GM19438 (cell line): Measurements from ENCODE around the gene TJP1.
A peak's percentile ranks its signal among the peaks of the same experiment; 100 is the strongest.
"Not testable (repeated sequence)": the region's sequence is repeated elsewhere in the genome, so short reads cannot be mapped to it uniquely, and the experiment has no call there.

ENCODE experiments used
- ATAC-seq: cut with Tn5 transposase; IDR thresholded peaks from one replicate; pipeline ENCODE4 v1.9.1; 2021; ENCODE audit warnings: low read depth; ENCODE audit not compliant: unreplicated experiment

The TJP1 gene

DNA sequence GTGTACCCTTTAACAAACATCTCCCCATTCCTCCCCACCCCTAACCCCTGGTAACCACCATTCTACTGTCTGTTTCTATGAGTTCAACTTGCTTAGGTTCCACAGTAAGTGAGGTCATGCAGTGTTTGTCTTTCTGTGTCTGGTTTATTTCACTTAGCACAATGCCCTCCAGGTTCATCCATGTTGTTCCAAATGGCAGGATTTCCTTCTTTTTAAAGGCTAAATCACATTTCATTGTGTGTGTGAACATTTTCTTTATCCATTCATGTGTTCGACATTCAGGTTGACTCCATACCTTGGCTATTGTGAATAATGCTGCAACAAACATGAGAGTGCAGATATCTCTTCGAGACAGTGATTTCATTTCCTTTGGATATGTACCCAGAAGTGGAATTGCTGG, 62.7 kb downstream of the TJP1 start:
- no peak for ATAC-seq

DNA sequence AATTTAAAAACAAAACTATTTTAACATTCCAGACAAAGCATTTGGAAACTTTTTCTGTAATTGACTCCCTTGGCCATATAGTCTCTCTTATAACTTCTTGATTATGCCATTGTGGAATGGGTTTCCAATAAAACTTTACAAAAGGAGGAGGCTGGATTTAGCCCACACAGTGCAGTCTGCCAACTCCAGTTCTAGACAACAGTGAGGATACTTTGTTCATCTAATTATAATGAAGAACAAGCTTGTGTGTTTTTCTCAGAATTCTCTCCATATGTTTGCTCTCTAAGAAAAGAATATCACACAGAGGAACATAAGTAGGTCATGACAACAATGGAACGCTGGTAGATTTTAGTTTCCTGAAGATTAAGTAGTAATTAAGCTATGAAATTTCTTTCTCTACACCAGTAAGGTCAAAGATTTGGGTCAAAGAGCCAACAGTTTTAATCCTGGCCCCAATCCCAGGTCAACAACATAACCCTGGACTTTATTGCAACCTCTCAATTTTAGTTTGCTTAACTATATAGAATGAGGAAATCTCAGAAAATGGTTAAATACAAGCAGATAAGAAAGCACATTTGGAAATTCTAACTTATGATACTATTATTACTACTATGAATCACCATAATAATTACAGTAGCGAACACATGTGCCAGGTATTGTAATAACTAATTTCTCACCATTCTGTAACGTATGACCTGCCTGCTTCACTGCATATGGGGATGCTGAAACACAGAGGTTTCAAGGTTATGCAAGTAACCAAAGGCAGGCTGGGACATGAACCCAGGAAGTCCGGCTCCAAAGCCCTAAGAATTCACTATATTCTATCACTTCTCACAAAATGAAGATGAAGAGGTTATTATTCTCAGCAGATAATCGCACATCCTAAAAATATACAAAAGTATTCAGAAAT, 65.7 kb downstream of the TJP1 start:
- no peak for ATAC-seq

GRCh38 chr15:29754009-29754408, 68.3 kb downstream of the TJP1 start:
- ATAC-seq = not testable (repeated sequence)

DNA sequence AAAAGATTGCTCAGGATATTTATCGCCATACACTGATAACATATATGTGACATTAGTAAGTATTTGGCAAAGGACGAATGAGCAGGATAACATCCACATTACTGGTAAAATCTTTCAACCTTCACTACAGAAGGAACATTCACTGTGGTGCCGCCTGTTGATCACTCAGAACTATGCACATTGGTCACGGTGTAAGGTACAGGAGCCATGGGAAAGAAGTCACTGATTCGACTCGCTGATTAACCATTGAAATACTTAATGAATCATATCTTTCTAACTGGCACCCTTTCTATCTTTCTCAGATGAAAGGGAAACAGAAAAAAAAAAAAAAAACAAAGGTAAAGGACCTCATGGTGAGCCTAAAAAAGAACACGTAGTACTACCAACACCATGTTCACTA, 68.8 kb downstream of the TJP1 start:
- no peak for ATAC-seq

DNA sequence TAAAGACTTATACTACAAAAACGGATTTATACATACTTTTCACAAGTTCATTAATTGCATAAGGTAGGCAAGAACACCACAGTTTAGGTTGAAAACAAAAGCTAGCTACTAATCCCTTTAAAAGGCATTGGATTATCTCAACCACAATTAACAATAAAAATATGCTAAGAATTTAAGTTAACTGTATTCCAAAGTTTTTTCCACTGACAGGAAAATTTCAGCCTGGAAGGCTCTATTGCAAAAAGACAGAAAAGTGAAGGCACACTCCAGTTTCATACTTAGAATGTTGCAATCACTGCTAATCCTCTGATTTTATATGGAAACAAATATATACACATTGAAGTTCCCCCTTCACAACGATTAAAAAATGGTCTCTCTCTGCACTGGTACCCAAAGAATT, 71.5 kb downstream of the TJP1 start:
- no peak for ATAC-seq

DNA sequence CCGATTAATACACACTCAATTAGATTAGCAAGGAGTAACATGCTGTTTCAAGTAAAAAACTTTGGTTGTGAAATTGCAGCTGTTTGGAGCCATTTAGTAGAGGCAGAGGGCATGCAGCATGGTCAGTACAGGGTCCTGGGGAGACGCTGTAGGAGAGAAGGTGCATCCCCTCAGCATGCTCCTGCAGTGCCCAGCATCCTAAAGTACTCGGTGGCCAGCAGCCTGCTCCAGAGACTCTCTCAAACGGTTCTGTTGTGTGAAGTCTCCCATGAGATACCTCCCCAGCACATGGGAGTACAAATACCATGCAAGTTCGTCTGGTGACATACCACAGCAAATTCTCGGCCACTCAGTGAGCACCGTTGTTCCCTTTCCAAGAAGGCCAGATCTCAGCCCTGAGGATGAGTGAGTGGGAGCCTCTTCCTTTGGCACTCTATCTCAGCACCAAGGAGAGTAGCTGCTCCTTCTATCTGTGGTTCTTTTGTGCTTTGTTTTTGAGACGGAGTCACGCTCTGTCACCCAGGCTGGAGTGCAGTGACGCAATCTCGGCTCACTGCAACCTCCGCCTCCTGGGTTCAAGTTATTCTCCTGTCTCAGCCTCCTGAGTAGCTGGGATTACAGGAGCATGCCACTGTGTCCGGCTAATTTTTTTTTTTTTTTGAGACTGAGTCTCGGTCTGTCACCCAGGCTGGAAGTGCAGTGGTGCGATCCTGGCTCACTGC, 72.7 kb downstream of the TJP1 start:
- no peak for ATAC-seq

- ATAC-seq = no peak
Measured at GRCh38 chr15:29747837-29748417, 74.3 kb downstream of the TJP1 start.

- ATAC-seq = no peak
Measured at GRCh38 chr15:29743475-29743874, 78.8 kb downstream of the TJP1 start.

DNA sequence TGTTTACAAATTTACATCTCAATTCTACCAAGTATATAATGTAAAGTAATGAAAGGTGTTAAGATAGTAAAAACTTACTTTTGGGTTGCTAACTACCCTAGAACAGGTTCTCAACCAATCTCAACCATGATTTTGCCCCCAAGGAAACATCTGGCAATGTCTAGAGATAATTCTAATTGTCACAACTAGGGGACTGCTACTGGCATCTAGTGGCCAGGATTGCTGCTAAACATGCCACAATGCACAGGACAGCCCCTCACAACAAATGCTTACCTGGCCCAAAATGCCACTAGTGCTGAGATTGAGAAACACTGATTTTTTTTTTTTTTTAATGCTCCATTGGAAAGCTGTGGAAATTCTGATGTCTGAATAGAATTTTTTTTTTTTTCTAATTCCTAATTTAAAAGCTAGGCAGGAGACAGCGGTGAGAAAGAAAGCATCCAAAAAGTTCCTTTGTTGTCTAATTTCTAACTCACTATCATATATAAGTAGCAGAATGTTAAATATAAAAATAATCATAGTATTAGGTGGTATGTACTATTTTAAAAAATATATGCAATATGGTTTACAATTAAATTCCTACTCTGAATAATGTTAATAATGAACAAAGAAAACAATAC, 81.5 kb downstream of the TJP1 start:
- no peak for ATAC-seq

DNA sequence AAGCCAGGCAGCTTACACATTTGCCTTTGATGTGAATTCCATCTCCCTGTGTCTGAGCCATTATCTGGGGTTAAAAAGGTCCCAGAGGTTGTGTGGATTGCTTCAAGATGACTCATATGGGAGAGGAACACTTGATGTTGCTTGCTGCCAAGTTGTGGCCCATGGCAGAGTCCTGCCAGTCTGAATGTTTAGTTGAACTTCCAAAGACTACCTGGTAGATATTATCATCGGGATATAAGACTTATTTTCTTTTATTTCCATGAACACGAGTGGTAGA, 85.6 kb downstream of the TJP1 start:
- ATAC-seq = no peak

DNA sequence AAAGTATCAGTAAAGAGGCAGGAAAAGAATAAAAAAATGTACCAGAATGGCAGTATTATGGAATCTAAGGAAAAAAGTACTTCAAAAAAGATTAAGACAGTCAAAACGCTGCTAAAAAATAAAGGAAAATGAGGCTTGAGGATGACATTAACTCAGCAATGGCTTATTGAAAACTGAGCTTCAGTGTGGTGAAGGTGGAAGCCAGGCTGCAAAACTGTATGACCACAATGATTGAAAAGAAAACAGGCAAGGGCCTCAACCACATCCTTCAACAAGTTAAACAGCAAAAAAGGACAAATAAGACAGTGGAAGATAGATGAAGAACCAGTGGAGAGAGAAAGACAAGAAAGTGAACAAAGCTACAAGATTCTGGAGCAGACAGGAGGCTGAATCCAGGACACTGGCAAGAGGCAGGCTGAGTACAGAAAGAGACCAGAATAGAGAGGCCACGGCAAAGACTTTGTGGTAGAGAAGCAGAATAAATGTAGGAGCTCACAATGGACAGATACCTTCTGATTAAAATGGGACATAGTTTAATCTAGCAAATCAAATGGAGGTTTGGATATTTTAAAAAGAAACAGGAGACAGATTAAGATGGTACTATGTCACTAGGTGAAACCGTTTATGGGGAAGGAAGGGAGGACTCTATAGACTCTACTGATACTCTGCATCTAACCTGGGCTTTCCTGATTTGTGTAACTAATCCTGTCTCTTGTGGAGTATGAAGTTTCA, 86.1 kb downstream of the TJP1 start:
- peak; percentile 68 for ATAC-seq

DNA sequence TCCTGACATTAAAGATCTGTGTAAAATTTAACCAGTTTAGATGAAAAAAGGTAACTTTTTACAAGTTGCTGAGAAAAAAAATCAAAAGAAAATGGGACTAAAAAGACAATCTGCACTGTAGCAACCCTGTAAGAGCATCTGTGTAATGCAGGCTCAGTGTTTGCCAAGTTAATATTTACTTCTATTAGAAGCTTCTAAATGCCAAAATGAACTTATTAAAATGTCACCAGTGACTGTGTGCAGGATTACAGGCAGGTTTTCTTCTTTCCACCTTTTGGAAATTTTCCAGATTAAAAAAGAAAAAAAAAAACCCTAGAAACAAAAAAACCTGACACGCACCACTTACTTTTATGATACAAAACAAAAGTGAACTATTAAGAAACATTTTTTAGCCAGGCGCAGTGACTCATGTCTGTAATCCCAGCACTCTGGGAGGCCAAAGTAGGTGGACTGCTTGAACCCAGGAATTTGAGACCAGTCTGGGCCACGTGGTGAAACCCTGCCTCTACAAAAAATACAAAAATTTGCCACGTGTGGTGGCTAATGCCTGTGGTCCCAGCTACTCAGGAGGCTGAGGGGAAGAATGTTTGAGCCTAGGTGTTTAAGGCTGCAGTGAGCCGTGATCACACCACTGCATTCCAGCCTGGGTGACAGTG, 87.2 kb downstream of the TJP1 start:
- no peak for ATAC-seq

GRCh38 chr15:29731865-29732264, 90.4 kb downstream of the TJP1 start:
- ATAC-seq = no peak

DNA sequence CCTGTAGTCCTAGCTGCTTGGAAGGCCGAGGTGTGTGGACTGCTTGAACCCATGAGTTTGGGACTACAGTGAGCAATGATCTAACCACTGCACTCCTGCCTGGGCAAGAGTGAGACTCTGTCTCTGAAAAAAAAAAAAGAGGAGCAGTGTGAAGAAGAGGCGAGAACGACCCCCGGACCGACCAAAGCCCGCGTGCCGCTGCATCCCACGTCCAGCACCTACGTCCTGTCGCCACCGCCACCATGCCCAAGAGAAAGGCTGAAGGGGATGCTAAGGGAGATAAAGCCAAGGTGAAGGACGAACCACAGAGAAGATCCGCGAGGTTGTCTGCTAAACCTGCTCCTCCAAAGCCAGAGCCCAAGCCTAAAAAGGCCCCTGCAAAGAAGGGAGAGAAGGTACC, 91.8 kb downstream of the TJP1 start:
- not testable (repeated sequence) for ATAC-seq

- ATAC-seq = no peak
Measured at GRCh38 chr15:29728418-29728817, 93.8 kb downstream of the TJP1 start.

DNA sequence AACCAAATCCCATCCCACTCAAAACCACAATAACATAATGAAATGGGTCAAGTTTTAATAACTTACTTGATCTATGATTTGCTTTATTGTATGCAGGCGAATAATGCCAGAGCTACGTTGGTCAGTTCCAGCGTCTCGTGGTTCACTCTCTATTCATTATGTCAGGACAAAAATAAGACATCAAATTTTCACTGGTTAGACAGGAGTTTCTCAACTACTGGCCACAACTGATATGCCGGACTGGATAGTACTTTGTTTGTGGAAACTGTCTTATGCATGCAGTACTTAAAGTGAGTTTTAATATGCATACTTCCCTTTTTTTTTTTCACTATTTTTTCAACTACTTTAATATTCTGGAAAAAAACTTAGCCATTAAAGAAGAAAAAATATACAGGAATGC, 94.4 kb downstream of the TJP1 start:
- no peak for ATAC-seq

- no peak for ATAC-seq
Measured at GRCh38 chr15:29726553-29726952, 95.7 kb downstream of the TJP1 start.

GRCh38 chr15:29724026-29724425, 98.2 kb downstream of the TJP1 start:
- ATAC-seq = no peak

DNA sequence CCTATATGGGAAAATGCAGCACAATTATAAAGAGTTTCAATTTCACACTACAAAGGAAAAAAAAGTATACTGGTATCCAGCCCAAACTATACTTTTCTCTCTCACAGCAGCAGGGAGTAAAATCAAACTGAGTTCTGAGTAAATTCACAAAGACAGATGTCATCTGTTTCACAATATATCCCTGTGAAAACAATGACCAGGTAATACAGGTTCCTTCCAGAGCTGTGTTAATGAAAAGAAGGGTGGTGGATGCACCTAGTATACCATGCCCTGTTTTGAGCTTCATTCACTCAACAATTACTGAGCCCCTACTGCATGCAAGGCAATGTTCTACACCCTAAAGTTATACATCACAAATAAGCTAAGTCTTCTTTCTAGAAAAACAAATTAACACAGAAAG, 108.5 kb downstream of the TJP1 start:
- ATAC-seq = no peak
